Stimulated activated CD8-positive, alpha-beta memory T cell treated with anti-CD3 and anti-CD28 coated beads, Interleukin-4, amount 100 ng/mL, for 48 hours (primary cell): Measurements from ENCODE around the gene CELF1.

Experiments
- DNase-seq: peaks from one replicate; pipeline ENCODE4 v3.0.0-alpha.2; 2020

The CELF1 gene

DNA sequence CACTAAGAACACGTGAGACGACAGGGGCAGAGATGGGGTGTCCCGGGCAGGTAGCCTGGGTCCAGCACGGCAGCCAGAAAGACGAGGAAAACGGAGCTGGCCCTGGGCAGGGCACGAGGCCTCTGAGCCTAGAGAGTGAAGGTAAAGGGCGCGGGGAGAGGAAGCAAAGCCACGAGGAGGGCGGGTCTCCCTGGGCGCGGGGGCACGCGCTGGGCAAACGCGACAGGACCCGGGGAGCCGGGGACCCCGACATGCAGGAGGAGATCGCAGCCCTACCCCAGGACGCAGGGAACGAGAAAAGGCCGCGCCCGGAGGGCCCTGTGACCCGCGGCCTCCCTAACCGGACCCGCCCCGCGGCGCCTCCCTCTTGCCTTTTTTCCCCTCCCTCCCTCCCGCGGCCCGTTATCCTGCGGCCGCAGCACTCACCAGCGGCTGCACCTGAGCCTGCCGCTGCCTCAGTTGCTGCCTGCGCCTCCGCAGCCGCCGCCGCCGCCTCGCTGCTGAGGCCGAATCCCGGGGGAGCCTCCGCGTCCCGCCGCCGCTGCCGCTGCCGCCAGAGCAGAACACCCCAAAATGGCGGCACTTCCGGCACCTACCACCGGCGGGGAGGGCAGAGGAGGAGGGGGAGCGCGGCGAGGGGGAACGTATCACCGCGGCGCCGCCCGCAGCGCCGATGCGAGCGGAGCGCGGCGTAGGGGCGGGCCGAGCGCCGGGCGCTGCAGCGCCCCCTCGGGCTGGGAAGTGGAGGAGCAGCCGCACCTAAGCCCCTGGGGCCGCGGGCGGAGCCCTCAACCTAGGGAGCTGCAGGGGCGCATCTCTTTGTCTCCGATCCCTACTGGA, at the start of gene CELF1:
CELF1 (minus strand) TSS at position 567 of the 840 bp plus-strand sequence. CDS start 53,609 bp downstream, outside the sequence.
- DNase-seq, result peak; percentile 92

DNA sequence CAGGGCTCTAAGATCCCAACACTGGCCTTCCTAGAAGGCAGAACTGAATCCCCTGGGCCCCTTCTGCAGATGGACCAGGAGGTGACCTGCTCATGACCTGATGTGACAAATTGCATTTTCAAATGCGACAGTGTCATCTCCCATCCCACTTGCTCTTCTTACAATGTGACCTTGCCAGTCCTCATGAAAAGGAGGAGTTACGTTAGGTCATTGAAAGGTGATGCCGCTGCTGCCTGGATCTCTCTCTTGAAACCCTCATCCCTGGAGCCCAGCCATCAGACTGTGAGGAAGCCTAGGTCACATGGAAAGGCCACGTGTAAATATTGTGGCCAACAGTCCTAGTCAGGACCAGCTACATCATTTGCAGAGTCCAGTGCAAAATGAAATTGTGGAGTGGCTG, 47.0 kb upstream of the CELF1 start:
- DNase-seq, result no peak

DNA sequence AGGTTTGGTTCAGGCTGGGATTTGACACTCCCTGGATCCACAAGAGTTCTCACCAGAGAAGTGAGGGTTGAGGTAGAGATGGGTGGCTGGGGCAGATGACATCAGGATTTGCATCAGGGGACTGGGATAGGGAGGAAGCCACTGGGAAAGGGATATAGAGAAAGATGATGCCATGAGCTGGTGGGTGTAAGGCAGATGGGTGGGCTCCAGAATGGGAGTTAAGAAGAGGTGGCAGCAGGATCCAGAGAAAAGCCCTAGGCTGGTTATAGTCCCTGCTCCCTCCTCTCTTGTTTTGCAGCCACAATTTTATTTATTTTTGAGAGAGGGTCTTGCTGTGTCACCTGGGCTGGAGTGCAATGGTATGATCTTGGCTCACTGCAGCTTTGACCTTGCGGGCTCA, 43.0 kb upstream of the CELF1 start:
- DNase-seq, result no peak

DNA sequence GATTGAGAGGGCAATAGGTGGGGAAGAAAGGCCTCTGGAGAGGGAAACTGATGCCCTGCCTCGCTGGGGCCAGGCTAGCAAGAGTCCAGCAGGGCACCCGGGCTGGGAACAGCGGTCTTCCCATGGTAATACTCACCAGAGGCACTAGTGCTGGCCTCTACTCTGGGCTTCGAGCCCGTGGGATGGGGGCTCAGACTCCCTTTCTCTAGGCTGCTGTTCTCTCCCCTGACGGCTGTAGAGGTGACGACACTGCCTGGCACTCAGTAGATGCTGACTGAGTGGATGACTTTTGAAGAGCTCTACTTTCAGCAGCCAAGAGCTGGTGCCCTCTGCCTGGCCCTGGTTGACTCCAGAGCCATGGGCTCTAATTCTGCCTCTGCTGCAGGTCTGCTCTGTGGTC, 42.1 kb upstream of the CELF1 start:
- no peak for DNase-seq

DNA sequence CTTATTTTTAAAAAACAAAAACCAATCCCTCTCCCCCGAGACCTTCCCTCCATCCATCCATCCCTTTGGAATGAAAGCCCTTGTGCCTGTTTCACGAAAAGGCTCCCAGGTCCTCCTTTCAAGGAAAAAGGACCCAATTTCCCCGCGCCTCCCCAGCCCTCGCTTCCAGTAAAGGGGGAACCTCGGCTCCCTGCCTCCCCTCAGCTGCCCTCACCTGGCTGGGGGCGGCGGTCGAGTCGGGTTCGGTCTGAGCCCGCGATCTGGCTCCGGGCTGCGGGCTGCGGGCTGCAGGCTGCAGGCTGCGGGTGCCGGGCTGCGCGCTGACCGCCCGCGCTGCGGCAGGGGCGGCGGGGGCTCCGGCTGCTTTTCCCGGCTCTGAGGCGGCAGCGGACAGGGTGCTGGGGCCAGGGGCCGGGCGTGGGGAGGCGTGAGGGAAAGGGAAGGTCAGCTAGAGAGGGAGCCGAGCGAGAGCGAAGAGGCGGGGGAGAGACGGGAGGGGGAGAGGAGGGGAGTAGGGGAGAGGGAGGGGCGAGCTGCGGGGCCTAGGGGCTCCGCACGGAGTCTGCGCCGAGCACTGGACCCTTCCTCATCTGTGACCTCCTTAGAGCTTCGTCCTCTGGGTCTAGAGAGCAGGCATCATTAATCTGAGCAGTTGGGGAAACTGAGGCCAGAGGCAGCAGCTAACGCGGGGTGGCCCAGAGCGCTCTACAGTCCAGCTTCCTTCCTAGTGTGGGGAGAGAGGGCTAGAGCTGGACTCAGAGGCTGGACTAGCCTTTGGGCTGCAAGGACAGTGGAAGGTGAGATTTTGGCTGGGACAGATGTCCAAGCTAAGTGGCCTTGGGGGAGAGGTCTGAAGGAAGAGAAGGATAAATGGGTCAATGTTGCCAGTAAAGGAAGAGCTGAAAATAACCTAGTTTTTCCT, 41.3 kb upstream of the CELF1 start, which contains the start of gene C1QTNF4:
C1QTNF4 (minus strand) TSS at position 478 of the 922 bp plus-strand sequence. CDS start 3,601 bp downstream, outside the sequence.
- DNase-seq, result no peak

DNA sequence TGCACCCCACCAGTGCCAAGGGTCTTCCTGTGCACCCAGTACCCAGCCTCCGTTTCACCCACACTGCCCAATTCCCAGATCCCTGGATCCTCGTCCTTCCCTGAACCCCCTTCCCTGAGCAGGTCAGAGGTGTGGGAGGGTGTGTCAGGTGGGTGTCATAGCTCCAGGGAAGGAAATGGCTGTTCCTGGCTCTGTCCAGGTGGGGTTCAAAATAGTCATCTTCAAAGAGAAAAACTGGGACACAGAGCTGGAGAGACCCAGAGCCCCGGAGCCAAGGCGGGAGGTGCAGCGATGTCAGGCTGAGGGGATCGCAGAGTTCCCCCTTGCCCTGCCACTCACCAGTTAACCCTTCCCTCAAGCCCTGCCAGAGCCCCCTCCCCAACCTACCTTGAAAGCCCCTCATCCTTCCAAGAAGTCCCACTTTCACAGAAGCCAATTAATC, 40.6 kb upstream of the CELF1 start:
- no peak for DNase-seq

DNA sequence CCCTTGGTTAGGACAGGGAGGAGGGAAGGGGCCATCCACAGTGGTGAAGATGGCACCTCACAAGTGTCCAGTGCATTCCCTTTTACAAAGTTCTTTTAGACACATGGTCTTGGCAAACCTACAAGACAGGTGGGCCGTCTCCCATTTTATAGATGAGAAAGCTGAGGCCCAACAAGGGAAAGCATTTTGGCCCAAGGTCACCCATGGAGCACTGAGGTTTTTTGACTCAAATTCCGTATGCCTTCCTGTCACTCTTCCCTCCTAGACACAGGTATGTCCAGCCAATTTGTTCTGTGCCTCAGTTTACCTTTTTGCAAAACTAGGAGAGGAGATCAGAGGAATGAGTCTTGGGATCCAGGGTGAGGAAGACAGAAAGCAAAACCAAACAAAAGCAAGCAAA, 40.0 kb upstream of the CELF1 start:
- no peak for DNase-seq

DNA sequence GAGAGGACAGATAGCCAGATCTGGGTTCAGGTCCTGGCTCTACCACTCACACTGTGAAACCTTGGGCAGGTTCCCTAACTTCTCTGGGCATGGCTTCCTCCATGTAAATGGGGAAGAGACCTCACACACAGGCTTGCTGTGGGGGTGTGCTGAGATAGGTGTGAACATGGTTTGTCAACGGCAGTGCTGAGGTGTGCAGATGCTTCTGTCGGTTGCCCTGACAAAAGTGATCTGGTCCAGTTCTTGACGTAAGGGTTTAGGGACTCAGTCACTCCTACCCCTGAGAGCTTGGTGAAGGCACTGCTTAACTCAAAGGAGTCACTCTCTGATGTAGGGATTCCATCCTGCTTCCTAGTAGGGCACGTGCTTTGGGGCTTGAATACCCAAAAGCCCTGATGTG, 39.3 kb upstream of the CELF1 start:
- DNase-seq, result no peak

DNA sequence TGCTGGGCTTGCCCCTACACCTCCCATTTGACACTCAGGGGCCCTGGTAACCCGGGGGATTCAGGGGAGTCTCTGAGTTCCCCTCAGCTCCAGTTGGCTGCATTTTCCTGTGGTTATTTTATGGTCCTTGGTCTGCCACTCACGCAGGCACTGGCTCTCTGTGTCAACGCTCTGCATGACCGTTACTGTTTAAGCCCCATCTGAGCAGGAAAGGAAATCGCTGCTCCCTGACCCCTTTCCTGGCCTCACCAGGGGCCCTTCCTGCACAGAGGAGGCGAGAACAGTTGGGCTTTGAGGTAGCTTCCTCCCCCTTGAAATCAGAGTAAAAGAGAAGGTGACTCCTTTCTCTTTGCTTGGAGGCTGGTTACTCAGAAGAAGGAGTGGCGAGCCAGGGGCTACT, 38.8 kb upstream of the CELF1 start:
- no peak for DNase-seq

DNA sequence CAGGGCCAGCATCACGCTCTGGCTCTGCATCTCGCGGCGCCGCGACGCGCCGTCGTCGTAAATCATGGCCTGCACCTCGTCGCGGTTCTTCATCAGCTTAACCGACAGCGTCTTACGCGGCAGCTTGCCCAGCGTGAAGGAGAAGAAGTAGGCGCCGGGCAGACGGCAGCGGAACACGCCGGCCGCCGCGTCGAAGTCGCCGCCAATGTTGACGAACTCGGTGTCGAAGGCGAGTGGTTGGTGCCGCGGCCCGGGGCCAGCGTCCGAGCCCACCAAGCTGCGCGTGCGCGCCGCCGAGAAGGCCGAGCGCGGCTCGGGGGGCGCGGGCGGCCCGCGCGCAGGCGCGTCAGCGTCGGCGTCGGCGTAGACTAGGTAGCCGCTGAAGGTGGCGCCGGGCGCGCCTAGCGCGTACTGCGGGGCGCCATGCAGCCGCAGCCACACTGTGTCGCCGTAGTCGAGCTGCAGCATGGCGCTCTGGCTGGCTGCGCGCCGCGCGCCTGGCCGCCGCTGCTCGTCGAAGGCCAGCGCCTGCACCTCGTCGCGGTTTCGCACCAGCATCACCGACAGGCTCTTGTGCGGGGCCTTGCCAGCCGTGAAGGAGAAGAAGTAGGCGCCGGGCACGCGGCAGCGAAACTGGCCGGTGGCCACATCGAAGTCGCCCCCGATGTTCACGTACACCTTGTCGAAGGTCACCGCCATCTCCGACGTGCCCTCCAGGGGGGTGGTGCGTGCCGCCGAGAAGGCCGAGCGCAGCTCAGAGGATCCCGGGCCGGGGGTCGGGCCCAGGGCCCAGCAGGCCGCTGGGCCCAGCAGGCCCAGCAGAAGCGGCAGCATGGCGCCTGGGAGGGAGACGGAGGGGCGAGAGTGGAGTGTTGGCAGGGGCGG, 37.3 kb upstream of the CELF1 start:
- DNase-seq, result no peak

DNA sequence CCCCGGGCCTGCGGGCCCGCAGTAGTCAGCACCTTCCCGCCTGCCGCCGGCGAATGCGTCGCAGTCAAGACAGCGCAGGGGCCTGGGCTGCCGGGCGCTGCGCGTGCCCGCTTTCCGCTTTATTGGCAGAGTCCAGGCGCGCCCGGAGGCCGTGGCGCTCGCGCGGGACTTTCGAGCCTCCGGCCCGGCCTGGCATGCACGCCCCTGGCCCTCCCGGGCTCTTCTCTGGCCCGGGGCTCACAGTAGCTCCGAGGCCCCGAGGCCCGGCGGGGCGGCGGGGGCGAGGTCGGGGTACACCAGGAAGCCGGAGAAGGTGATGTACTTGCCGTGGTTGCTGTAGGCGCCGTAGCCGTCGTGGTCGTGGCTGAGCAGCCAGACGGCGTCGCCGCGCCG, 36.6 kb upstream of the CELF1 start:
- no peak for DNase-seq

DNA sequence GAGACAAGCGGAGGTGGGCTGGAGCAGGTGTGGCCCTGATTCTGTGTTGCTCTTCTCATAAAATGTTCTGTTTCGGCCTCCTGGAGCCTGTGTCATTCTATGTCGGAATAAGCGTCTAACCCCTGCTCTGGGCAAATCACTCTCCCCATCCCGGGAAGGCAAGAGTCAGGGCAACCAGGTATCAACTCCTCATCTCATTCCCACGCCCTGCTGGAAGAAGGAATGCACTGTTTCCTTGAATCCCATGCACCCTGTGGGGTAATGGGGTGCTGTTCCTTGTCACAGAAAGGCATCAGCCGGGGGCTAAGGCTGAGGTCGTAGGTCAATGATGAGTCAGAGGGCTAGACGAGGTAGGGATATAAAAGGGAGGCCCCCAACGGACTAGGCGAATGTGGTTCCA, 36.2 kb upstream of the CELF1 start:
- no peak for DNase-seq

DNA sequence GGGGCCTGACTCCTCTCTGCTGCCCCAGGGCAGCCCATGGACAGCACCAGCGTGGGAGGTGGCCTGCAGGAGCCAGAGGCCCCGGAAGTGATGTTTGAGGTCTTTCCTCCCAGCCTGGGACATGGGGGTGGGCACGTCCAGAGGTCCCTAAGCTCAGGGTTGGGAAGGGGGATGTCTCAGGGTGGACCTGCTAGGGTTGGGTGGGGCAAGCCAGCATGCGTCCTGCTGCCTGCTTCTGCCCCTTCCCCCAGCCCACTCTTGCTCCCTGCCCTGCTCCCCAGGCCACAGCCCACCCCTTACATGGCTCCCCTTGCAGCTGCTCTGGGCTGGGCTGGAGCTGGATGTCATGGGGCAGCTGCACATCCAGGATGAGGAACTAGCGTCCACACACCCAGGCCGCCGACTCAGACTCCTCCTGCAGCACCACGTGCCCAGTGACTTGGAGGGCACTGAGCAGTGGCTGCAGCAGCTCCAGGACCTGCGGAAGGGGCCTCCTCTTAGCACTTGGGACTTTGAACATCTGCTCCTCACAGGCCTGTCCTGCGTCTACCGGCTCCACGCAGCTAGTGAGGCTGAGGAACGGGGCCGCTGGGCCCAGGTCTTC, 34.9 kb upstream of the CELF1 start:
- no peak for DNase-seq

DNA sequence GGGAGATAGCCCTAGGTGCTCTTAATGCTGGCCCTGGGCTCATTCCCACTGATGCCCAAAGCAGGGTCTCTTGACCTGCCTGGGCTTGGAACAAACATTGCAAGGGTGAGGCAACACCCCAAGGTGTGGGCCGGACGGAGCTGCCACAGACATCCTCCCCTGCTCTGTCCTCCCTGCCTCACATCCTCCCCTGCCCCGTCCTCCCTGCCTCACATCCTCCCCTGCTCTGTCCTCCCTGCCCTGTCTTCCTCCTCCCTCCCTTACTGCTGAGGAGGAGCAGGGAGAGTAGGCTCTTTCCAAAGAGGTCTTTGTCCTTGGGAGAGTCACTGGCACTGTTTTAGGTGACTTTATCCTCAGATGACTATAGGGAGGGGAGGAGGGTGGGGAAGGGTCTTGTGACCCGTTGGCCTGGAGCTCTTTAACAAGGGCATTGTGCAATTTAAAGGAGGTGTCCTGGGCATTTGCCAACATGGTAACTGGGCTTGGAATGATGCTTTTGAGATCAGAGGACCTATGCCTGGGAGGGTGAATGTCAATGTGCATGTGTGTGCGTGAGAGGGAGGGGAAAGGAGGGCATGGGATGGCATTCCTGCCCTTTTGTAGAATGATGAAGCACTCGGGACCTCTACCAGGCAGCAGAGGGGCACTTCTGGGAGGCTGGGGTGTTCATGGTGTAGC, 34.2 kb upstream of the CELF1 start:
- no peak for DNase-seq

DNA sequence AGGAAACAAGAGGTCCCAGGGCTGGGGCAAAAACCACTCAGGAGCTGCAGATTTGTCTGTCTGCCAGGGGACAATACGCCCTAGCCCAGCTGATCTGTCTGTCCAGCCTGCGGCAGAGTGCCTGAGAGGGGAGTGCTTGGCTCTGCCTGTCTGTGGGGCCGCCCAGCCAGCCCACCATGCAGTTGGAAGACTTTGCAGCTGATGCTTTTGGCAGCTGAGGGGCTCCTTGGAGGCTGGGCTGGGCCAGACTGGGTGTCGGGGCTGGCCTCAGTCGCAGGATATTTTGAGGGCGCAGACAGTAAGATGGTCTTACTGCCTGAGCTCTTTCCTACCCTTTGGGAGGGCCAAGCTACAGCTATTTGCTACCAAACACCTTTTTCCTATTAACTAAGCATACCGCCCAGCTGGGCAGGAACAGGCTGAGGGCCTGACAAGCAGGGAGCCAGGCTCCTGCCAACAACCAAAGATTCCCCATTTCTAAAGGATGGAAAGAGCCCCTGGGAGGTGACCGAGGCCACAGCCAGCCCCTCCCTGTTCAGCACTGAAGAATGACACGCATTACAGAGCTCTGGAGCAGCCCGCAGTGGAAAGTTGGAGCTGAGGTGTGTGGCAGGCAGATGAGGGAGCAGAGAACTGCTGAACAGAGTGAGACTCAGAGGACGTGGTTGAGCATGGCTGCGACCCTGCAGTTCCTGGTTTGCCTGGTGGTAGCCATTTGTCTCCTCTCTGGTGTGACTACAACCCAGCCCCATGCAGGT, 33.3 kb upstream of the CELF1 start, which contains the start of gene FAM180B:
FAM180B (plus strand) TSS at position 581 of the 758 bp plus-strand sequence; CDS start at position 672, 91 bp downstream.
- no peak for DNase-seq

DNA sequence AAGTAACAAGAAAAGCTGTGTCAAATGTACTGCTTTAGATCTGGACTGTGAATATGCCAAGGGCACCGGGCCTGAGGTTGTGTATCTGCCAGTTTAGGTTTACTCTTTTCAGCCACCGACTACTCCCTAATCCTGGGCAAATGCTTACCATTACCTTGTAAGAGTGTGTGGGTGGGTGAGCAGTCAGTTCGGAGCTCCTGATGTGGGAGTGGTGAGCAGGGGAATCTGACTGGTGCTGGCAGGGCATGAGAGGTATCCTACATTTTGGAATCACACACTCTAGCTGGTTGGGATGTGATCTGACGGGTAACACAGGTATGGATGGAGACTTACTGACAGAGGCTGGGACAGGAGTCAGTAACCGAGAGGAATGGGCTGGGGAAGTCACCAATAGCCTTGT, 30.9 kb upstream of the CELF1 start:
- no peak for DNase-seq

DNA sequence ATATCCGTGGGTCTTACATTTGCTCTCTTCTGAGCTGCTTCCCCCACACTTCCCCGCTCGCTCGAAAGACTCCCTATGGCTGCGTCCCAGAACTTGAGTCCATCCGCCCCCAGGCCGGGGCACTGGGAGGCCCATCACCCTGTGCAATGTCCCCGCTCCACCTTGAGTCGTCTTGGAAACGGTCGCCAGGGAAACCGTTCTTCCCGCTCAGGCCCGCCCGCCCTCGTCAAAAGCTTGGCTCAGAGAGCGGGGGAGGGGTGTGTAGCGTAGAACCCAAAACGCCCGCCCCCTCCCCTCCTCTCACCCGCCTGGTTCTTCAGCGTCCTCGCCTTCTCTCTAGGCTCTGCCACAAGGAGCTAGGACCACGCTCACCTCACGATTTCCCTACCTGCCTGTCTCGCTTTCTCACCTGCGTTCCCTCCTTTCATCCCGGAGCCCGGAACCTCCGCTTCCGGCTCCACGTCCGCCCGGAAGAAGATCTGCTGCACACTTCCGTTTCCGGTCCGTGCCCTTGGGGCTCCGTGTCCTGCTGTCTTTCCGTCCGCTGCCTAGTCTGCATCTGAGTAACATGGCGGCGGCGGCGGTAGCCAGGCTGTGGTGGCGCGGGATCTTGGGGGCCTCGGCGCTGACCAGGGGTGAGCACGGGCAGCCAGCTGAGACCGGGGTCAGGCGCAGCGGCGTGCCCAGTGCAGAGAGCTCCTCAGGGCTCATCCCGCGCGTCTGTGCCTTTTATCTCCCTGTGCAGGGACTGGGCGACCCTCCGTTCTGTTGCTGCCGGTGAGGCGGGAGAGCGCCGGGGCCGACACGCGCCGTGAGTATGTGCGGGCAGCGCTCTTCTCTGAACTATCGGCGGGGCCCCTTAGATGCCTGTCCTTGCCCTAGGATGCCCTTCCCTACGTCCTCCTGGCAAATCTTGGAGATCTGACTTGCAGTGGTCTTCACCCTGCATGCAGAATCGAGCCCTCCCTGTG, 25.9 kb upstream of the CELF1 start, which contains the start of the genes KBTBD4 and NDUFS3:
KBTBD4 (minus strand) TSS at position 447 of the 971 bp plus-strand sequence; CDS start at position 428, 19 bp downstream.
NDUFS3 (plus strand) TSS at position 551 of the 971 bp plus-strand sequence; CDS start at position 569, 18 bp downstream.
- DNase-seq, result peak; percentile 94

DNA sequence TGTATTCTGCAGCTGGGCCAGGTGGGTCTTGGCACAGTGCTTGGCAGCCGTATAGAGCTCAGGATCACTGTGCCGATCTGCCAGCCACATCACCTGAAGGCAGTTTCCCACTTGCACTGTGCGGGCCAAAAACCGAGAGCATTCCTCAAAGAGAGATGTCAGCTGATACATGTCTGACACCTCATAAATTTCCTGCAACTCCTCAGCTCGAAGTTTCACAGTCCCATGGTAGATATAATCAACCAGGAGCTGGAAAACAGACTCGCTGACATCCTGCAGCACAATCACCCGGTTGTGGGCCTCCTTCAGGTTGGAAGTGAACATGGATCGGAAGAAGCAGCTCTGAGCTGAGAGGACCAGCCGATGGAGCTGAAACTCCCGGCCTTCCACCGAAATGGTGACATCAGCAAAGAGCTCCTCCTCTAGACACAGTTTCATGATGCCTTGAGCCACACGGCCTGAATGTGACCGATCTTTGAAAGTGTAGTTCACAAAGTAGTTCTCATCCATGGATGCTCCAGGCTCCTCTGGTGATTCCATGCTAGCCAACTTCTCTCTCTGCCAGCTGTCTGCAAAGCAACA, 24.6 kb upstream of the CELF1 start:
- no peak for DNase-seq

DNA sequence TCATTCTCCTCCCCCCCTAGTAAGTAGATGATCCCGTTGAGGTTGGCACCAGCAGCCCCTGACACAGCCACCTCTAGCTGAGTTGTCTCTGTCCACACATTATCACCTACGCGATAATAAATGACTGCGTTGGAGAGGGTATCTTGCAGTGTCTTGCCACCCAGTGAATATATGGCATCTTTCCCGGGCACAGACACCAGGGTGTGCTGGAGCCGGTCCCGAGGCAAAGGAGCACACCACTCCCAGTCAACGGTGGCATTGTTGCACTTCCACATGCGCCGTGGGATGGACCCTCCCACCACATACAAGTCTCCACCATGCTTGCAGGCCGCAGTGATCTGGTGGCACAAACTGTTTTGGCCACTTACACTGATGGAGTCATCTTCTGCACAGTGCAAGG, 20.4 kb upstream of the CELF1 start:
- DNase-seq, result no peak
